ENCODE measurements around the gene SLC17A6. TPM values are rescaled to one million over a fixed set of nuclear protein-coding genes. Genes with fewer than 3 reads are reported as not detected.

Gene SLC17A6
- total and polyA plus RNA-seq, 4 donors = not detected

DNA sequence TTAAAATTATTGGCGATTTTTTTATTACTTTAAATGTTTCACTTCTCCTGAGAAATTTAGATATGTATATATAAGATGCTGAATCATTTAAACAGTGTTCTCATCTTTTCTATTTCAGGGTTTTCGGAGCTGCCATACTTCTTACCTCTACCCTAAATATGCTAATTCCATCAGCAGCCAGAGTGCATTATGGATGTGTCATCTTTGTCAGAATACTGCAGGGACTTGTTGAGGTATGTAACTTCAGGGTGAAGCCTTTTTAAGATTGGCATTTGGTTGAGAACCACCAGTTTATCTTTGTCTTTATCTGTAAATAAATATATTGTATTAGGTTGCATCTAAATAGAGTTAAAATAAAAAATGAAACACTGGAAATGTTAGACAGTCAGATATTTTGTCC, 21.1 kb downstream of the SLC17A6 start:
- no peak for DNase-seq (ENCODE audit: low spot score)
- WGBS = 70% methylated on average over 2 of the region's 2 CpGs
- Histone ChIP-seq H3K36me3 (ENCODE audit: control insufficient read depth in 4 of 4, insufficient read depth in 3 of 4, low read depth in 1 of 4, low read length in 3 of 4) (no peaks in the 10 kb centered on the region), H3K27me3 (ENCODE audit: control insufficient read depth in 4 of 4, insufficient read depth in 4 of 4, low read length in 3 of 4) (peaks cover 0 to 7% (median 0%) of the 10 kb centered on the region in 4 donors), H3K9ac (ENCODE audit: low read depth in 1 of 2, low read length in 2 of 2) (no peak overlapping the region), H3K4me1 (ENCODE audit: control insufficient read depth in 4 of 4, insufficient read depth in 4 of 4, low read length in 3 of 4) (no peaks in the 10 kb centered on the region), H3K4me3 (ENCODE audit: low read depth in 1 of 3, low read length in 3 of 3) (no peak overlapping the region), H3K27ac (ENCODE audit: low read depth in 1 of 2, low read length in 2 of 2) (no peak overlapping the region), H3K9me3 (ENCODE audit: control insufficient read depth in 4 of 4, low read length in 3 of 4) (no peaks in the 10 kb centered on the region)
- TF ChIP-seq HNF4A (conservative IDR thresholded peaks at IDR 0.05) (no peak), SP1 (IDR thresholded peaks at IDR 0.05) (no peak), FOXA2 (IDR thresholded peaks at IDR 0.05) (no peak), RXRA (IDR thresholded peaks at IDR 0.05) (no peak), FOXA1 (IDR thresholded peaks at IDR 0.05) (no peak), TAF1 (conservative IDR thresholded peaks at IDR 0.05) (no peak), RAD21 (IDR thresholded peaks at IDR 0.05) (no peak), HNF4G (IDR thresholded peaks at IDR 0.05) (no peak), YY1 (IDR thresholded peaks at IDR 0.05) (no peak)
- TF ChIP-seq, protein P1, sequence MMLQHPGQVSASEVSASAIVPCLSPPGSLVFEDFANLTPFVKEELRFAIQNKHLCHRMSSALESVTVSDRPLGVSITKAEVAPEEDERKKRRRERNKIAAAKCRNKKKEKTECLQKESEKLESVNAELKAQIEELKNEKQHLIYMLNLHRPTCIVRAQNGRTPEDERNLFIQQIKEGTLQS (IDR thresholded peaks at IDR 0.05) = no peak
- TF ChIP-seq, protein P2, sequence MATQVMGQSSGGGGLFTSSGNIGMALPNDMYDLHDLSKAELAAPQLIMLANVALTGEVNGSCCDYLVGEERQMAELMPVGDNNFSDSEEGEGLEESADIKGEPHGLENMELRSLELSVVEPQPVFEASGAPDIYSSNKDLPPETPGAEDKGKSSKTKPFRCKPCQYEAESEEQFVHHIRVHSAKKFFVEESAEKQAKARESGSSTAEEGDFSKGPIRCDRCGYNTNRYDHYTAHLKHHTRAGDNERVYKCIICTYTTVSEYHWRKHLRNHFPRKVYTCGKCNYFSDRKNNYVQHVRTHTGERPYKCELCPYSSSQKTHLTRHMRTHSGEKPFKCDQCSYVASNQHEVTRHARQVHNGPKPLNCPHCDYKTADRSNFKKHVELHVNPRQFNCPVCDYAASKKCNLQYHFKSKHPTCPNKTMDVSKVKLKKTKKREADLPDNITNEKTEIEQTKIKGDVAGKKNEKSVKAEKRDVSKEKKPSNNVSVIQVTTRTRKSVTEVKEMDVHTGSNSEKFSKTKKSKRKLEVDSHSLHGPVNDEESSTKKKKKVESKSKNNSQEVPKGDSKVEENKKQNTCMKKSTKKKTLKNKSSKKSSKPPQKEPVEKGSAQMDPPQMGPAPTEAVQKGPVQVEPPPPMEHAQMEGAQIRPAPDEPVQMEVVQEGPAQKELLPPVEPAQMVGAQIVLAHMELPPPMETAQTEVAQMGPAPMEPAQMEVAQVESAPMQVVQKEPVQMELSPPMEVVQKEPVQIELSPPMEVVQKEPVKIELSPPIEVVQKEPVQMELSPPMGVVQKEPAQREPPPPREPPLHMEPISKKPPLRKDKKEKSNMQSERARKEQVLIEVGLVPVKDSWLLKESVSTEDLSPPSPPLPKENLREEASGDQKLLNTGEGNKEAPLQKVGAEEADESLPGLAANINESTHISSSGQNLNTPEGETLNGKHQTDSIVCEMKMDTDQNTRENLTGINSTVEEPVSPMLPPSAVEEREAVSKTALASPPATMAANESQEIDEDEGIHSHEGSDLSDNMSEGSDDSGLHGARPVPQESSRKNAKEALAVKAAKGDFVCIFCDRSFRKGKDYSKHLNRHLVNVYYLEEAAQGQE (IDR thresholded peaks at IDR 0.05) = no peak
- TF ChIP-seq, protein P3, sequence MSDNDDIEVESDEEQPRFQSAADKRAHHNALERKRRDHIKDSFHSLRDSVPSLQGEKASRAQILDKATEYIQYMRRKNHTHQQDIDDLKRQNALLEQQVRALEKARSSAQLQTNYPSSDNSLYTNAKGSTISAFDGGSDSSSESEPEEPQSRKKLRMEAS (IDR thresholded peaks at IDR 0.05) = no peak

DNA sequence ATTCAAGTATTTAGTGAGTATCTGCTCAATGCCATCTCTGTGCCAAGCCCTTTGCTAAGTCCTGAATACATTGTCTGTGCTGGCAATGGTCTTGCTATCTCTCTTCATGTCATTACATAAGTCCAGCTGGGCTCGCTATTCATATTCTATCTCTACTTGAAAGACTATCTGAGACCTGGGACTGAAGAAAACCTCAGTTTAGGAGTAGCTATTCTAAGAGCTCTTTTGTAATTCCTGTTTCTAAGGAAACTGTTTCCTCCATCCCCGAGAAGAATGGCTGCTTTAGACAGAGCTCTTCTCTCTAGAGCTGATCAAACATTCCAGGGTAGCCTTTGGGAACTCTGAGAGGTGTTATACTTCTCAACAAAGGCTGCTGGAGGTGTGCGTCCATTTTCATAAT, 33.0 kb downstream of the SLC17A6 start:
- H3K4me3 ChIP-seq (ENCODE audit: low read depth in 1 of 3, low read length in 3 of 3) = no peak overlapping the region
- no peak overlapping the region for H3K9ac ChIP-seq (ENCODE audit: low read depth in 1 of 2, low read length in 2 of 2)
- no peak overlapping the region for H3K27ac ChIP-seq (ENCODE audit: low read depth in 1 of 2, low read length in 2 of 2)
- H3K27me3 ChIP-seq (ENCODE audit: control insufficient read depth in 4 of 4, insufficient read depth in 4 of 4, low read length in 3 of 4) = peaks cover 0 to 2% (median 0%) of the 10 kb centered on the region in 4 donors
- H3K36me3 ChIP-seq (ENCODE audit: control insufficient read depth in 4 of 4, insufficient read depth in 3 of 4, low read depth in 1 of 4, low read length in 3 of 4) = no peaks in the 10 kb centered on the region
- TF ChIP-seq, protein P1 (IDR thresholded peaks at IDR 0.05) = no peak
- TF ChIP-seq RXRA (IDR thresholded peaks at IDR 0.05) (no peak), HNF4A (conservative IDR thresholded peaks at IDR 0.05) (no peak), HNF4G (IDR thresholded peaks at IDR 0.05) (no peak), JUND (IDR thresholded peaks at IDR 0.05) (no peak), YY1 (IDR thresholded peaks at IDR 0.05) (no peak)
- TF ChIP-seq, protein P3 (IDR thresholded peaks at IDR 0.05) = no peak
- no peaks in the 10 kb centered on the region for H3K9me3 ChIP-seq (ENCODE audit: control insufficient read depth in 4 of 4, low read length in 3 of 4)
- no peaks in the 10 kb centered on the region for H3K4me1 ChIP-seq (ENCODE audit: control insufficient read depth in 4 of 4, insufficient read depth in 4 of 4, low read length in 3 of 4)
- WGBS = 32% methylated on average over 3 of the region's 3 CpGs
- no peak for DNase-seq (ENCODE audit: low spot score)

DNA sequence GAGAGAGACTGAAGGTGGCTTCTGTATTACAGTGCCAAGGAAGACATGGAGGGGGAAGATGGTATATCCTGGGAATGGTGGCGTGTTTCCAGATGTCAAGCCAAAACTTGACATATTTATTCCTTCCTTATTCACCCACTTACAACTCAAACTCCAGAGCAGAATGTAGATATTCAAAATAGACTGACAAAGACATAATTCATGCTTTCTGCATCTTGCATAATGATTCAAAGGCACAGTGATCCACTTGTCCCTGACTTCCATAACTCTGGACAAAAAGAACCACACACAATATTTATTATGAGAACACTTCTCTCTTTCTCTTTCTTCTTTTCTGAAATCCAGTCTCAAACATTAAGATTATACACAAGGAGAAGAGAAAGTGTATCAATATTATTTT, 48.9 kb downstream of the SLC17A6 start:
- Histone ChIP-seq H3K9ac (ENCODE audit: low read depth in 1 of 2, low read length in 2 of 2) (no peak overlapping the region), H3K4me3 (ENCODE audit: low read depth in 1 of 3, low read length in 3 of 3) (no peak overlapping the region), H3K4me1 (ENCODE audit: control insufficient read depth in 4 of 4, insufficient read depth in 4 of 4, low read length in 3 of 4) (no peaks in the 10 kb centered on the region), H3K27me3 (ENCODE audit: control insufficient read depth in 4 of 4, insufficient read depth in 4 of 4, low read length in 3 of 4) (peaks cover 0 to 2% (median 0%) of the 10 kb centered on the region in 4 donors), H3K27ac (ENCODE audit: low read depth in 1 of 2, low read length in 2 of 2) (no peak overlapping the region), H3K9me3 (ENCODE audit: control insufficient read depth in 4 of 4, low read length in 3 of 4) (no peaks in the 10 kb centered on the region), H3K36me3 (ENCODE audit: control insufficient read depth in 4 of 4, insufficient read depth in 3 of 4, low read depth in 1 of 4, low read length in 3 of 4) (no peaks in the 10 kb centered on the region)
- TF ChIP-seq GABPA (IDR thresholded peaks at IDR 0.05 in 1 of 2, conservative IDR thresholded peaks at IDR 0.05 in 1 of 2) (no peak), JUND (IDR thresholded peaks at IDR 0.05) (no peak), RAD21 (IDR thresholded peaks at IDR 0.05) (no peak), NR2F2 (IDR thresholded peaks at IDR 0.05) (no peak), FOXA2 (IDR thresholded peaks at IDR 0.05) (no peak), TAF1 (conservative IDR thresholded peaks at IDR 0.05) (no peak), HNF4A (conservative IDR thresholded peaks at IDR 0.05) (no peak), RXRA (IDR thresholded peaks at IDR 0.05) (no peak), YY1 (IDR thresholded peaks at IDR 0.05) (no peak), SP1 (IDR thresholded peaks at IDR 0.05) (no peak)
- TF ChIP-seq, protein P1 (IDR thresholded peaks at IDR 0.05) = no peak
- TF ChIP-seq, protein P3 (IDR thresholded peaks at IDR 0.05) = no peak
- WGBS = 55% methylated on average over 1 of the region's 1 CpG
- DNase-seq (ENCODE audit: low spot score) = no peak

Measured in liver (tissue), 9 donors.